Activated T-cell treated with anti-CD3 and anti-CD28 coated beads for 4 hours (primary cell): ENCODE data around the gene MRPL3.
"Not testable (repeated sequence)": the region's sequence is repeated elsewhere in the genome, so short reads cannot be mapped to it uniquely, and the experiment has no call there.

ENCODE experiments used
- DNase-seq: peaks from one replicate; pipeline ENCODE4 v3.0.0-alpha.2; 2020

MRPL3 gene

DNA sequence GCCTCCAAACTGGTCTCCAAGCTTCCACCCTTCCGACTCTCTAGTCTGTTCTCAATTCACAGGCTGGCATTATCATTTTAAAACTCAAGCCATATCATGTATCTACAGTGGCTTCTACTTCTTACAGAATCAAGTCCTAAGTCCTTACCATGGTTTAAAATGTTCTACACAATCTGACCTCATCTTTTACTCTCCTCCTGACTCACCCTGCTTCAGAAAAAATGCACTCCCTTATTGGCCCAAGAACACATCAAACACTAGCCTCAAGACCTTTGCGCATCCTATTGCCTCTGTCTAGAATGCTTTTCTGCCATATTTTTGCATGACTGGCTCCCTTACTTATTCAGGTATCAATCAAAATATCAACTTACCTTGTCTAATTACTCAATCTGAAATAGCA lies 11.0 kb downstream of the MRPL3 start:
- DNase-seq = no peak

GRCh38 chr3:131491084-131491483 lies 11.7 kb downstream of the MRPL3 start:
- no peak for DNase-seq

DNA sequence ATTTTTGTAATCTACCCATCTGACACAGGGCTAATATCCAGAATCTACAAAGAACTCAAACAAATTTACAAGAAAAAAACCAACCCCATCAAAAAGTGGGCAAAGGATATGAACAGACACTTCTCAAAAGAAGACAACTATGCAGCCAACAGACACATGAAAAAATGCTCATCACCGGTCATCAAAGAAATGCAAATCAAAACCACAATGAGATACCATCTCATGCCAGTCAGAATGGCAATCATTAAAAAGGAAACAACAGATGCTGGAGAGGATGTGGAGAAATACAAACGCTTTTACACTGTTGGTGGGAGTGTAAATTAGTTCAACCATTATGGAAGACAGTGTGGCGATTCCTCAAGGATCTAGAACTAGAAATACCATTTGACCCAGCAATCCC lies 16.2 kb downstream of the MRPL3 start:
- DNase-seq = not testable (repeated sequence)

- no peak for DNase-seq
Measured at GRCh38 chr3:131485119-131485518, 17.7 kb downstream of the MRPL3 start.

- no peak for DNase-seq
Measured at GRCh38 chr3:131484496-131485111, 18.2 kb downstream of the MRPL3 start.

DNA sequence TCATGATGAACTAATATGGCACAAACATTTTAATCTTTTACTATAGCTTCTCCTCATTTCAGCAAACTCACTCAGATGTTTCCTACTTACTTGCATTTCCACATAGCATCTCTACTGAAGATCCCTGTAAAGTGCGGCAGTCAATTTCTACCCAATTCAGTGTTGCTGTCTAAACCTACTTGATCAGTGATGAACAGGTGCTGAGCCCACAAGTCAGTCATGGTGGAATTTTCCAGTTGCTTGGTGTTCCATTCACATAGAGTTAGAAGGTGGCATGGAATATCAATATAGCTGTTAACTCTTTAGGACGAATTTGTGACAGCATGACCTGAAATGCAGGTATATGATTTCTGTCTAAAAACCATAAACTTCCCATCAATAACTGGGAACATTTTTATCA lies 22.7 kb downstream of the MRPL3 start:
- no peak for DNase-seq

DNA sequence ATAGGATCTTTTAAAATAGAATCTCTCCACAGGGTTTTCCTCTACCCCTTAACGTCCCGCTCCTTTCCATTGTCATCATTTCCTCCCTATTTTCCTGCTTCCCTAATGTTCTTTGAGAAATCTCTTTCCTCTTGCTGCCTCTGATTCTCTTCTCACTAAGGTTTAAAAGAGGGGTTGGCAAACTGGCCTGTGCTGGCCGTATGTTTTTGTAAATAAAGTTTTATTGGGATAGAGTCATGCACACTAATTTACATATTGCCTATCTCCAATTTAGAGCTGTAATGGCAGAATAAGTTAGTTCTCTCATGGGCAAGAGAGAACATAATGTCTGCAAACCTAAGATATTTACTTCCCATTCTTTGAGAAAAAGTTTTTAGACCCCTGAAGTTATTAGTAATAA lies 25.0 kb downstream of the MRPL3 start:
- no peak for DNase-seq

DNA sequence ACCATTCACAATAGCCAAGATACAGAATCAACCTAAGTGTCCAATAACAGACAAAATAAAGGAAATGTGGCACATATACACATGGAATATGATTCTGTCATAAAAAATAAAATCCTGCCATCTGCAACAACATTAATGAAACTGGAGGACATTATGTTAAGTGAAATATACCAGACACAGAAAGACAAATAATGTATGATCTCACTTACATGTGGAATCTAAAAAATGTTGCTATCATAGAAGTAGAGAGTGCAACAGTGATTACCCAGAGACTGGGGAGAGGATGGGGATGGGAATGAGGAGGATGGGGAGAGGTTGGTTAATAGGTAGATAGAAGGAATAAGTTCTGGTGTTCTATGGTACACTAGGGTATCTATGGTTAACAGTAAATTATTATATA lies 28.7 kb downstream of the MRPL3 start:
- DNase-seq = no peak

GRCh38 chr3:131470377-131470776 lies 32.4 kb downstream of the MRPL3 start:
- no peak for DNase-seq

GRCh38 chr3:131458653-131459052 lies 44.1 kb downstream of the MRPL3 start:
- no peak for DNase-seq

GRCh38 chr3:131457220-131457619 lies 45.6 kb downstream of the MRPL3 start:
- DNase-seq = no peak

GRCh38 chr3:131454501-131454900 lies 48.3 kb downstream of the MRPL3 start:
- no peak for DNase-seq

DNA sequence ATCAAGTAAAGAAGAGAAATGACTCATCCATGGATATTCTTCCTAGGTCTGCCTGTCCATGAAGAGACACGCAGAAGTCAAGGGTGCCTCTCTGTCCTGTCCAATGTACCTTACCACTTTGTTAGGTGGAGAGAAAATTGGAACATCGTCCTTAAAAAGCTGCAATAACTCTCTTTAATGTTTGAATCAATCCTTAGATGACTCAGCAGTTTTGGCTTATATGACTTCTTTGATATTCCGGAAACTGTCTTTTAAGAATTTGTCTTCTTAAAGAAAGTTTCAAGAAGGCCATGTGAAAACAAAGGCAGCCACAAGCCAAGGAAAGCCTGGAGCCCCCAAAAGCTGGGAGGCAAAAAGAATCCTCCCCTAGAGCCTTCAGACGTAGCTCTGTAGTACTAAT lies 49.2 kb downstream of the MRPL3 start:
- no peak for DNase-seq

GRCh38 chr3:131447349-131447748 lies 55.4 kb downstream of the MRPL3 start:
- DNase-seq = no peak

DNA sequence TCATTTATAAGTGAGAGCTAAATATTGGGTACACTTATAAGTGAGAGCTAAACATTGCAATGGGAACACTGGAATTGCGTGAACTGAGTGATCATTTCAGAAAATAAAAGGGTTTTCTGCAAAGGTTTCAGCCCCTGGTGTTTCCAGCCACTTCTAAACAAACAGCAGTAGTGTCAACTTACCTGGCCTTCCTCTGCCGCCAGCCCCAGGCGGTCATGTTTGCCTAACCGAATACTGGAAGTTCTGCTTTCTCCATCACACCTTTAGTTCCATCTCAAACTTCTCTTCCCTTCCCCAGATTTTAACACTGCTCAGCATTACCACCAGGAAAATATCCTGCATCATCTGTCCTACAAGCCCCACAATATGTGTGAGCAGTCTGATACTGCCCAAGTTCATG lies 58.6 kb downstream of the MRPL3 start:
- DNase-seq = no peak

GRCh38 chr3:131439084-131439483 lies 63.7 kb downstream of the MRPL3 start:
- no peak for DNase-seq

DNA sequence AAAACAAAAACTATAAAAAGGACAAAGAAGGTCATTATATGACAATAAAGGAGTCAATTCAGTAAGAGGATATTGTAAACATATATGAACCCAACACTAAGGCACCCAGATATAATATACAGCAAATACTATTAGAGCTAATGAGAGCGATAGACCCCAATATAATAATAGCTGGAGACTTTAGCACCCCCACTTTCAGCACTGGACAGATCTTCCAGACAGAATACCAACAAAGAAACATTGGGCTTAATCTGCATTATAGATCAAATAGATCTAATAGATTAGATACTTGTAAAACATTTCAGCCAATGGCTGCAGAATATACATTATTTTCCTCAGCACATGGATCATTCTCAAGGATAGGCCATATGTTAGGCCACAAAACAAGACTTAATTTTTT lies 67.8 kb downstream of the MRPL3 start:
- no peak for DNase-seq

- no peak for DNase-seq
Measured at GRCh38 chr3:131432441-131432840, 70.3 kb downstream of the MRPL3 start.

- no peak for DNase-seq
Measured at GRCh38 chr3:131431754-131432153, 71.0 kb downstream of the MRPL3 start.

DNA sequence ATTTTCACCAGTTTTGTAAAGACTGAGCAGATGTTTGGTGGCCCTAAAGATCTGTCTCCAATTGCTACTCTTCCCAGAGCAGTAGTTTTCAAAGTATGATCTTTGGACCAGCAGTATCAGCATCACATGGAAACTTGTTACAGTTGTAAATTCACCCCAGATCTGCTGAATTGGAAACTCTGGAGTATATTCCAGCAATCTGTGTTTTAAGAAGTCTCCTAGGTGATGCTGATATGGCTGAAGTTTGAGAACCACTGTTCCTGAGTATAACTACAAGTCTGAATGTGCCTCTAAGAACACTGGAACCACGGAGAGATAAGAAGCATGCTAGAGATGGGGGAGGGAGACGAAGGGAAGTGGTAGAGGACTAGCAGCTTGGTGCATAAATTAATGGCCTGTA lies 75.5 kb downstream of the MRPL3 start:
- no peak for DNase-seq

GRCh38 chr3:131421957-131422498 lies 80.7 kb downstream of the MRPL3 start:
- no peak for DNase-seq

- no peak for DNase-seq
Measured at GRCh38 chr3:131421301-131421700, 81.5 kb downstream of the MRPL3 start.

DNA sequence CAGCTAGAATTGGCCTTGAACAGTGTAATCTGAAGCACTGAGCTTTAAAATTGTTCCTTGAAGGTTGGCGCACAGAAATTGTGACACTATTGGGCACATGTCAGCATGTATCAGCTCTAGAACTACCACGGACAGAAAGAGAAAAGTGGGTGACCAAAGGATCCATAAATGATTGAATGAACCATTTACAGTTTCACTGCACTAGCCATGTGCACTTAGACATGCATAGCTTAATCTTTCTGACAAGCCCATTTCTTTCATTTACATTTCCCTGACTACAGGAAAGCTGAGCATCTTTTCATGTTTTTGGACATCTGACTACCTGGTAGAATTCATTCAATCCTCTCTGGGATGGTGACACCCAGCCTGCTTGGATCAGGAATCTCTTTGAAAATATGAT lies 85.0 kb downstream of the MRPL3 start:
- DNase-seq = no peak
